Dedifferentiated amniotic fluid mesenchymal stem cell (primary cell): ENCODE results near the gene NUP37.
A peak's percentile ranks its signal among the peaks of the same experiment; 100 is the strongest.
"Not testable (repeated sequence)": the region's sequence is repeated elsewhere in the genome, so short reads cannot be mapped to it uniquely, and the experiment has no call there.

ENCODE experiments used
- DNase-seq: peaks from one replicate; pipeline ENCODE4 v3.0.0-alpha.2; 2016; ENCODE audit errors: extremely low spot score

Gene NUP37, protein sequence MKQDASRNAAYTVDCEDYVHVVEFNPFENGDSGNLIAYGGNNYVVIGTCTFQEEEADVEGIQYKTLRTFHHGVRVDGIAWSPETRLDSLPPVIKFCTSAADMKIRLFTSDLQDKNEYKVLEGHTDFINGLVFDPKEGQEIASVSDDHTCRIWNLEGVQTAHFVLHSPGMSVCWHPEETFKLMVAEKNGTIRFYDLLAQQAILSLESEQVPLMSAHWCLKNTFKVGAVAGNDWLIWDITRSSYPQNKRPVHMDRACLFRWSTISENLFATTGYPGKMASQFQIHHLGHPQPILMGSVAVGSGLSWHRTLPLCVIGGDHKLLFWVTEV

GRCh38 chr12:102119674-102120563 is at the start of gene NUP37, which contains the start of gene PARPBP:
Gene NUP37, minus strand, starts transcription at chr12:102120114. Its CDS starts 1,596 bp downstream, at chr12:102118518.
Gene PARPBP, plus strand, starts transcription at chr12:102120183. Its CDS starts 3,706 bp downstream, at chr12:102123889.
- DNase-seq: peak; percentile 78

DNA sequence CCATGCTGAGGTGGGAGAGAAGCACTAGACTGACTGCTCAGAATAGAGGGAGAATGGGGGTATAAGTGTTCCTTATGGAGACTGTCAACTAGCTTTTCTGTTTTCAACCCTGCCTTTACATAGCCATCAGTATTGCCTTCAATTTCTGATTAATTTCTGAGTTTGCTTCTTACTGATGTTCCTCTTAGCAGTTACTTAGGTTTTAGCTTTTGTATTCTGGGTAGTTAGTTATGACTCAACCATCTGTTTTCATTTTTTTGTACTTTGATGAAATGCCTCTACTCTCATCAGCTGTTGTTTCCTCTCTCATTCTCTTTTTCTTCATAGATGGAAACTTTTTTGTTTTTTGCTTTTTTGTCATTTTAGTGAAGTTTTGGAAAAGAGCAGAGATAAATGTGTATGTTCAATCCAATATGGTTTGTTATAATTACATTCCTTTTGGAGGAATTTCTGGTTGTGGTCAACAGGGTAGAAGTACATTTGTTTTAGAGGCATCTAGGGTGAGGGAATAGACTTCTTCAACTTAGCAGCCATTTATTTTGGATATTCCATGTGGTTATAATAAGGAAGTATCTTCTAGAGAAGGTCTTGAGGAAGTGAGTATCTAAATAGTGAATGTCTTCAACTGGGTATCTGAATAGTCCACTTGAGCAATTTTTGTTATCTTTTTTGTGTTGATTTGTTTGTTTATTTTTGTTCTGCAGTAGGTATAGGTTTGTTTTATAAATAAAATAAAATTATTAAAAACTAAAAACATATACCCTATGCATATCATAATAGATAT is 48.1 kb upstream of the NUP37 start:
- no peak for DNase-seq

DNA sequence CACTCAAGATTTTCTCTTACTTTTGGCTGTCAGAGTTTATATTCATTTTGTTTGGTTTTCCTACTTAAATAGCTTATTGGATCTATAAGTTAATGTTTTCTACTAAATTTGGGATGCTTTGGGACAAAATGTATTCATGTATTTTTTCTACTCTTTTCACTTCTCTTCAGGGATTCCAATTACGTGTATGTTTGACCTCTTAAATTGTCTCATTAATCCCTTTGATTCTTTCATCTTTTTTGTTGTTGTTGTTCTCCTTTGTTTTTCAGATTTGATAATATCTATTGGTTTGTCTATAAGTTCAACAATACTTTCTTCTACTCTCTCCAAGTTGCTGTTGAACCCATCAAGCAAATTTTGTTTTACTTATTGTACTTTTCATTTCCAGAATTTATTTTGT is 43.5 kb upstream of the NUP37 start:
- no peak for DNase-seq

DNA sequence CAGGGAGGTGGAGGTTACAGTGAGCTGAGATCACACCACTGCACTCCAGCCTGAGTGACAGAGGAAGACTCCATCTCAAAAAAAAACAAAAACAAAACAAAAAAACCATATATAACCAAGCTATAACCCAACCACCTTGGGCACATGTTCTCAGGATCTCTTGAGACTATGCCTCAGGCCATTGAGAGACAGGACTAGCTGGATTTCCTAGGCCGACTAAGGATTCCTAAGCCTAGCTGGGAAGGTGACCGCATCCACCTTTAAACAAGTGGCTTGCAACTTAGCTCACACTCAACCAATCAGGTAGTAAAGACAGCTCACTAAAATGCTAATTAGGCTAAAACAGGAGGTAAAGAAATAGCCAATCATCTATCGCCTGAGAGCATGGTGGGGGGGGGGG is 35.3 kb upstream of the NUP37 start:
- not testable (repeated sequence) for DNase-seq

DNA sequence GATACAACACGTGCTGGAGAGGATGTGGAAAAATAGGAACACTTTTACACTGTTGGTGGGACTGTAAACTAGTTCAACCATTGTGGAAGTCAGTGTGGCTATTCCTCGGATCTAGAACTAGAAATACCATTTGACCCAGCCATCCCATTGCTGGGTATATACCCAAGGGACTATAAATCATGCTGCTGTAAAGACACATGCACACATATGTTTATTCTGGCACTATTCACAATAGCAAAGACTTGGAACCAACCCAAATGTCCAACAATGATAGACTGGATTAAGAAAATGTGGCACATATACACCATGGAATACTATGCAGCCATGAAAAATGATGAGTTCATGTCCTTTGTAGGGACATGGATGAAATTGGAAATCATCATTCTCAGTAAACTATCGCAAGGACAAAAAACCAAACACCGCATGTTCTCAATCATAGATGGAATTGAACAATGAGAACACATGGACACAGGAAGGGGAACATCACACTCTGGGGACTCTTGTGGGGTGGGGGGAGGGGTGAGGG is 27.2 kb upstream of the NUP37 start:
- DNase-seq: not testable (repeated sequence)

DNA sequence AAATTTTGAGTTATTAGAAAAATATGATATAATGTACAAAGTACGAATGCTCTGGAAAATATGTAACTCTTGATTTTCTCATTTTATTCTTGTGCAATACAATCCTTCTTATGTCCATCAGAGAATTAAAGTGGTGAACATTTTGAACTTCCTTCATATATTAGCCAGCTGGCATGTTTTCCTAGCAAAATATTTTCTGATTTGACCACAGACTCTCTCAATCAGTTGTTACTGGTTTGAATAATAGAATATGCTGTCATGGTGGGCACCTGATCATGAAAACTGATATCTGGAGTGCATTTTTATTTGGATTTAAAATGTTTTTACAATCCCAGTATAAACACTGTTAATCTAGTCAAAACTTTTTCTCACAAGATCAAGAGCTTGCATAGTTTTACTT is 24.3 kb upstream of the NUP37 start:
- no peak for DNase-seq

- DNase-seq: not testable (repeated sequence)
These were observed 23.0 kb upstream of the NUP37 start for GRCh38 chr12:102142866-102143373.

DNA sequence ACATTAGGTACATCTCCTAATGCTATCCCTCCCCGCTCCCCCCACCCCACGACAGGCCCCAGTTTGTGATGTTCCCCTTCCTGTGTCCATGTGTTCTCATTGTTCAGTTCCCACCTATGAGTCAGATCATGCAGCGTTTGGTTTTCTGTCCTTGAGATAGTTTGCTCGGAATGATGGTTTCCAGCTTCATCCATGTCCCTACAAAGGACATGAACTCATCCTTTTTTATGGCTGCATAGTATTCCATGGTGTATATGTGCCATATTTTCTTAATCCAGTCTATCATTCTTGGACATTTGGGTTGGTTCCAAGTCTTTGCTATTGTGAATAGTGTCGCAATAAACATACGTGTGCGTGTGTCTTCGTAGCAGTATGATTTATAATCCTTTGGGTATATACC is 17.7 kb upstream of the NUP37 start:
- not testable (repeated sequence) for DNase-seq

DNA sequence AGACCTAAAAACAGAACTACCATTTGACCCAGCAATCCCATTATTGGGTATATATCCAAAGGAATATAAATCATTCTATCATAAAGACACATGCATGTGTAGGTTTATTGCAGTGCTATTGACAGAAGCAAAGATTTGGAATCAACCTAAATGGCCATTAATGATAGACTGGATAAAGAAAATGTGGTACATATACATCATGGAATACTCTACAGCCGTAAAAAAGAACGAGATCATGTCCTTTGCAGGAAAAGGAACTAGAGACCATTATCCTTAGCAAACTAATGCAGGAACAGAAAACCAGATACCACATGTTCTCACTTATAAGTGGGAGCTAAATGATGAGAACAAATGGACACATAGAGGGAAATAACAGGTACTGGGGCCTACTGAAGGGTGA is 11.5 kb upstream of the NUP37 start:
- not testable (repeated sequence) for DNase-seq

DNA sequence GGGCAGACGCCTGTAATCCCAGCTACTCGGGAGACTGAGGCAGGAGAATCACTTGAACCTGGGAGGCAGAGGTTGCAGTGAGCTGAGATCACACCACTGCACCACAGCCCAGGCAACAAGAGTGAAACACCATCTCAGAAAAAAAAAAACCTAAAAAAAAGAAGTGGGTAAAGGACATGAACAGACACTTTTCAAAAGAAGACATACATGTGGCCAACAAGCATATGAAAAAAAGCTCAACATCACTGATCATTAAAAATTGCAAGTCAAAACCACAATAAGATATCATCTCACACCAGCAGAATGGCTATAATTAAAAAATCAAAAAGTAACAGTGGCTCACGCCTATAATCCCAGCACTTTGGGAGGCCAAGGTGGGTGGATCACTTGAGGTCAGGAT is 10.8 kb upstream of the NUP37 start:
- DNase-seq: not testable (repeated sequence)

GRCh38 chr12:102121328-102121727 is 1.4 kb upstream of the NUP37 start:
- not testable (repeated sequence) for DNase-seq

DNA sequence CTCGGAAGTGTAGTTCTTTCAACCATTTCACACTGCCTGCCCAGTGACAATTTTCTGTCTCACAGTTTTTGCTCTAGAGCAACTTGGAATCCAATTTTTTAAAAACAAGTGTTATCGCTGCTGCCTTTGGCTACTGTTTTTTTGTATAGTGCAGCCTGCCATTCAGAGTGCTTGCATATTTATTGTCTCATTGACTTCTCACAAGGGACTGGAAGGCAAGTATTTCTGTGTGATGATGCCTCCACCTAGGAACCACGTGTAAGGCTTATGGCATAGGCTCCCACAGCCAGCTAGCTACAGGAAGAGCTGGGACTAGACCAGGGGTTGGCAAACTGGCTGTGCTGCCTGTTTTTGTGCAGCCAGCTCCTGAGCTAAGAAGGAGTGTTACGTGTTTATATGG is 972 bp upstream of the NUP37 start:
- DNase-seq: no peak

DNA sequence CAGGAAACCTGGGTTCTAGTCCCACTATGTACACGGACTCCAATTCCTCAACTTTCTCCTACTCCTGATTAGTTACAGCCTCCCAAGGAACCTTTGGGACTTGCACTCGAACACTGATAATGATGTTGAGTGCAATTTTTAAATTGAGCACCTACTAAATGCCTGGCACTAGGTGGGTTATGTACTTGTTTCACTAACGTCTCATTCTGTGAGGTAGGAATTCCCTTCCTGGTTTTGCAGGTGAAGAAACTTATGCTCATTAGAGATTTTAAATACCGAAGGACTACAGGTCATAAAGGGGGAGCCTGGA is 605 bp upstream of the NUP37 start:
- DNase-seq: no peak

DNA sequence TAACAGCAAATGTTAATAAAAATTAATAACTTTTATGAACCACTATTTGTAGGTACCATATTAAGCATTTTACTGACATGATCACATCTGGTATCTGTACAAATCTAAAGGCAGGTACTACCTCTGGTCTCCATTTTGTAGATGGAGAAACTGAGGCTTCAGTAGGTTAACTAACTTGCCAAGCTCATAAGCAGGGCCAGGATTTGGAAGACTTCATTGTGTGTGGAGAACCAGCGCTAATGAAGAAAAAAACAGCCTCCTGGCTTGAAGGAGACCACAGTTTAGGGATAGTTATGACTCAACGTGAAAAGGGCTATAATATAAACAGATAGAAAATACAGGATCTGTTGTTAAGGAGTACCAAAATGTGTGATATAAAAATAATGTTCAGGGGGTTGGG is 1.0 kb downstream of the NUP37 start:
- no peak for DNase-seq

- DNase-seq: no peak
These were observed 3.5 kb downstream of the NUP37 start for GRCh38 chr12:102116392-102116791.

GRCh38 chr12:102114212-102114611 is 5.7 kb downstream of the NUP37 start:
- DNase-seq: no peak

GRCh38 chr12:102110782-102111181 is 9.1 kb downstream of the NUP37 start:
- no peak for DNase-seq

DNA sequence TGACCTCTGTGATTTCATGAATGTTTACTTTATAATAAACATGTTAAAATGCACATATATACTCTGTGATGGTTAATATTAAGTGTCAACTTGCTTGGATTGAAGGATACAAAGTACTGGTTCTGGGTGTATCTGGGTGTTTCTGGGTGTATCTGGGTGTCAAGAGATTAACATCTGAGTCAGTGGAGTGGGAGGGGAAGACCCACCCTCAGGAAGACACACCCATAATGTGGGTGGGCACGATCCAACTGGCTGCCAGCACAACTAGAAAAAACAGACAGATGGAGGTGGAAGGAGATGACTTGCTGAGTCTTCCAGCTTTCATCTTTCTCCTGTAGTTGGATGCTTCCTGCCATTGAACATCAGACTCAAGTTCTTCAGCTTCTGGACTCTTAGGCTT is 11.9 kb downstream of the NUP37 start:
- no peak for DNase-seq

DNA sequence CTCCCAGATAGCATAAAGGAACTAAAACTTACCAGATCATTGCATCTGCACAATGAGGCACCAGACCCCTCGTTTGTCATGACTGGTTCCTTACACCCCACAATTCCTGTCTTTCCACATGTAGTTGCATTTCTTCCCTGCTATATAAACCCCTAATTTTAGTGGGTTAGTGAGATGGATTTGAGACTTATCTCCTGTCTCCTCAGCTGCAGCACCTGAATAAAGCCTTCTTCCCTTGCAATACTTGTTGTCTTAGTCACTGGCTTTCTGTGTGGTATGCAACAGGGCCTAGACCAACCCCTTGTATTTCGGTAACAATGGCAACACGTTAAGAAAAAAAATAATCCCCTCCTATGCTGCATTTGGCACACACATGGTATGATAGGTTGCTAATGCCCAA is 13.0 kb downstream of the NUP37 start:
- no peak for DNase-seq

DNA sequence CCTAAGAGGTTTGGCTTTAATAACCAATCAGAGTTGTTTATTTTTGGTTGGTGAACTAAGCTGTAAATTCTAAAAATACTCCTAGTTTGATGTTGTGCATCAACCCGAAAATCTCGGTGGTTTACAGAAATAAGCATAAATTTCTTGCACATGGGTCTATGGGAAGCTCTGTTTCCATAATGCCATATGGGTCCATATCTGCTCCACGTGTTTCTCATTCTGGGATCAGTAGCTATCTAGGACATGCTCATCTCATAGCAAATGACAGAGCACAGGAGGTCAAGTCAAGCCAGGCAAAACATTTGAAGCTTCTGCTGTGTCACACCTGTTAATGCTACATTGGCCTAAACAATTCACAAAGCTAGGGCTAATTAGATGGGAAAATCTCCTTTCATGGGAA is 23.1 kb downstream of the NUP37 start:
- DNase-seq: no peak

DNA sequence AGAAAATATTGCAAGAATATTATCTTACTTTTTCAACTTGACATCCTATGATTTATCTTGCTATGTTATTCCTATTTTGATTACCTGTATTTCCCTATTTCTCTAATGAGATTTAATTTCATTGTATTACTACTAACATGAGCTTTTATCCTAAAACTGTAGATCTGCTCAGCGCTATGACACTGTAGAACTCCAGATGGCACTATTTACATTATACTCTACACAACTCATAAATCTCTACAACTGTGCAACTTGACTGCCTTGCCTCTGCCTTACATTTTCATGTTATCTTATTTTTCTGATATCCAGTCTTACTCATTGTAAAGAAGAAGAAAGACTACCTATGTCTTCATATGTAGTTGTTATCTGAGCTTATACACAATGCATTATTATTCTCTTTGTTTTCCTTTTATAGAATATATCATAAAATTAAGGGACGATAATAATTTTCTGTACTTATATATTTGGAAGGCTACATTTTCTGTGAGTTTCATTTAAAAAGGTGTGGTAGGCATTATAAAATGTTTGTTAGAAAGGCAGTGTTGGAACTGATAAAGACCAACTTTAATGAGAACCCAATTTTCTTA is 24.1 kb downstream of the NUP37 start:
- peak; percentile 64 for DNase-seq
